IMR-90 (cell line): Measurements from ENCODE around the gene DUSP28. TPM values are rescaled to one million over a fixed set of nuclear protein-coding genes. Genes with fewer than 3 reads are reported as not detected.

Experiments used
- ATAC-seq: fragments of 200-7000 bp; cut with Tn5 transposase; 2 replicates; pipeline ENCODE4 v1.9.1; 2020; ENCODE audit warnings: low read depth, mild to moderate bottlenecking, moderate library complexity
- BruUV-seq: library from RNA; stranded (reverse); fragments of 400-500 nt; replicated peaks from 2 replicates; lab custom pipeline; 2021; lab: Mats Ljungman, UMichigan
- CTCF ChIA-PET: fragments of 300-600 bp; formaldehyde crosslinking; extraction: SDS; loops from one replicate; lab custom pipeline; 2021; ENCODE audit warnings: antibody characterized with exemption; lab: Yijun Ruan, JAX
- POLR2A ChIA-PET: fragments of 300-600 bp; sonication (Branson Sonifier 250); formaldehyde crosslinking; loops from one replicate; lab custom pipeline; 2022; ENCODE audit warnings: antibody characterized with exemption; ENCODE audit not compliant: unreplicated experiment; lab: Charles Lee
- DNase-seq: peaks from one replicate; pipeline ENCODE4 v3.0.0; 2013
- H2AFZ ChIP-seq: replicated peaks from 2 replicates; pipeline ENCODE3; 2013; ENCODE audit warnings: low read length, mild to moderate bottlenecking; ENCODE audit not compliant: poor library complexity
- H2AK5ac ChIP-seq: 2 replicates; pipeline ENCODE4 v1.6.1; 2013; ENCODE audit warnings: low read depth, low read length, inconsistent platforms
- H2AK9ac ChIP-seq: replicated peaks from 2 replicates; pipeline ENCODE3; 2013; ENCODE audit warnings: mild to moderate bottlenecking, low read depth, low read length, moderate library complexity; ENCODE audit not compliant: poor library complexity
- H2BK120ac ChIP-seq: 2 replicates; pipeline ENCODE4 v1.6.1; 2013; ENCODE audit warnings: low read depth, low read length, inconsistent platforms
- H2BK15ac ChIP-seq: 3 replicates; pipeline ENCODE4 v1.6.1; 2013; ENCODE audit warnings: low read depth, low read length, inconsistent platforms
- H2BK20ac ChIP-seq: 2 replicates; pipeline ENCODE4 v1.6.1; 2013; ENCODE audit warnings: low read depth, mild to moderate bottlenecking, inconsistent platforms, low read length, moderate library complexity
- H2BK5ac ChIP-seq: 2 replicates; pipeline ENCODE4 v1.6.1; 2013; ENCODE audit warnings: mild to moderate bottlenecking, low read depth, low read length, inconsistent platforms; ENCODE audit not compliant: poor library complexity, severe bottlenecking
- H3K14ac ChIP-seq: replicated peaks from 2 replicates; pipeline ENCODE4 v1.6.1; 2013; ENCODE audit warnings: low read depth, low read length, inconsistent platforms
- H3K18ac ChIP-seq: 2 replicates; pipeline ENCODE4 v1.6.1; 2013; ENCODE audit warnings: low read depth, low read length, control low read depth
- H3K23ac ChIP-seq: 2 replicates; pipeline ENCODE4 v1.6.1; 2013; ENCODE audit warnings: low read depth, low read length, inconsistent platforms
- H3K27ac ChIP-seq: 2 replicates; pipeline ENCODE4 v1.5.1; 2013; ENCODE audit warnings: mild to moderate bottlenecking, control low read depth, low read length; ENCODE audit not compliant: insufficient read depth
- H3K27me3 ChIP-seq: 2 replicates; pipeline ENCODE4 v1.6.1; 2013; ENCODE audit warnings: low read length; ENCODE audit not compliant: control insufficient read depth, insufficient read depth
- H3K36me3 ChIP-seq: 2 replicates; pipeline ENCODE4 v1.6.1; 2013; ENCODE audit warnings: low read length, mixed read lengths; ENCODE audit not compliant: control insufficient read depth, insufficient read depth
- H3K4ac ChIP-seq: 2 replicates; pipeline ENCODE4 v1.6.1; 2013; ENCODE audit warnings: low read depth, low read length, inconsistent platforms
- H3K4me1 ChIP-seq: 2 replicates; pipeline ENCODE4 v1.6.1; 2013; ENCODE audit warnings: low read length, mixed read lengths; ENCODE audit not compliant: control insufficient read depth, insufficient read depth
- H3K4me2 ChIP-seq: 2 replicates; pipeline ENCODE4 v1.6.1; 2013; ENCODE audit warnings: low read depth, mild to moderate bottlenecking, control low read depth, low read length, moderate library complexity
- H3K4me3 ChIP-seq: 2 replicates; pipeline ENCODE4 v1.5.1; 2013; ENCODE audit warnings: low read depth, mild to moderate bottlenecking, control low read depth, low read length, moderate library complexity; ENCODE audit not compliant: insufficient read depth
- H3K56ac ChIP-seq: 2 replicates; pipeline ENCODE4 v1.6.1; 2013; ENCODE audit warnings: low read length, inconsistent platforms; ENCODE audit not compliant: insufficient read depth; ENCODE audit errors: extremely low read depth
- H3K79me1 ChIP-seq, 2 experiments: 2 replicates each; pipeline ENCODE4 v1.6.1; 2013; ENCODE audit warnings: low read length in 2 of 2, inconsistent platforms in 1 of 2, low read depth in 1 of 2
- H3K9ac ChIP-seq: 2 replicates; pipeline ENCODE4 v1.6.1; 2013; ENCODE audit warnings: low read depth, low read length, control low read depth
- H3K9me1 ChIP-seq: 2 replicates; pipeline ENCODE4 v1.6.1; 2013; ENCODE audit warnings: low read length, inconsistent platforms; ENCODE audit not compliant: insufficient read depth
- H3K9me3 ChIP-seq: 2 replicates; pipeline ENCODE4 v1.6.1; 2013; ENCODE audit warnings: low read length; ENCODE audit not compliant: control insufficient read depth, insufficient read depth
- H4K20me1 ChIP-seq: 2 replicates; pipeline ENCODE4 v1.6.1; 2013; ENCODE audit warnings: low read length, inconsistent platforms; ENCODE audit not compliant: insufficient read depth
- H4K5ac ChIP-seq: 2 replicates; pipeline ENCODE4 v1.6.1; 2013; ENCODE audit warnings: mild to moderate bottlenecking, low read depth, low read length, control low read depth
- H4K8ac ChIP-seq, 2 experiments: 2 replicates each; pipeline ENCODE4 v1.6.1; 2013; ENCODE audit warnings: low read depth in 2 of 2, low read length in 2 of 2, control low read depth in 1 of 2, inconsistent platforms in 1 of 2
- H4K91ac ChIP-seq: 2 replicates; pipeline ENCODE4 v1.6.1; 2013; ENCODE audit warnings: low read depth, low read length, inconsistent platforms; ENCODE audit not compliant: insufficient read depth
- BHLHE40 ChIP-seq: fragments of 150-350 bp; IDR thresholded peaks from 2 replicates; pipeline ENCODE4 v1.6.1; 2016; ENCODE audit warnings: mild to moderate bottlenecking, low read depth, low read length
- CEBPB ChIP-seq: IDR thresholded peaks from 2 replicates; pipeline ENCODE4 v1.6.1; 2012; ENCODE audit warnings: low read depth, low read length, improper control_type of control experiment
- CHD1 ChIP-seq: IDR thresholded peaks from 2 replicates; pipeline ENCODE4 v1.6.1; 2012; ENCODE audit warnings: low read depth, low read length, improper control_type of control experiment
- ELK1 ChIP-seq: fragments of 150-350 bp; IDR thresholded peaks from 2 replicates; pipeline ENCODE4 v1.6.1; 2016; ENCODE audit warnings: low read depth, mild to moderate bottlenecking, low read length, moderate library complexity, borderline replicate concordance
- FOS ChIP-seq: fragments of 150-350 bp; IDR thresholded peaks from 2 replicates; pipeline ENCODE4 v1.6.1; 2016; ENCODE audit warnings: low read depth, low read length
- MAFK ChIP-seq: IDR thresholded peaks from 2 replicates; pipeline ENCODE4 v1.6.1; 2012; ENCODE audit warnings: low read depth, low read length, improper control_type of control experiment
- MAZ ChIP-seq: IDR thresholded peaks from 2 replicates; pipeline ENCODE4 v1.6.1; 2012; ENCODE audit warnings: low read depth, mild to moderate bottlenecking, low read length, improper control_type of control experiment, moderate library complexity, borderline replicate concordance
- MXI1 ChIP-seq: IDR thresholded peaks from 2 replicates; pipeline ENCODE4 v1.6.1; 2012; ENCODE audit warnings: low read depth, mild to moderate bottlenecking, low read length, moderate library complexity, borderline replicate concordance
- NFE2L2 ChIP-seq: fragments of 150-350 bp; IDR thresholded peaks from 2 replicates; pipeline ENCODE4 v1.6.1; 2016; ENCODE audit warnings: low read depth, mild to moderate bottlenecking, low read length
- POLR2A ChIP-seq: IDR thresholded peaks from 2 replicates; pipeline ENCODE4 v1.6.1; 2012; ENCODE audit warnings: mild to moderate bottlenecking, low read depth, low read length
- RAD21 ChIP-seq: IDR thresholded peaks from 2 replicates; pipeline ENCODE4 v1.6.1; 2012; ENCODE audit warnings: low read length, improper control_type of control experiment
- RCOR1 ChIP-seq: IDR thresholded peaks from 2 replicates; pipeline ENCODE4 v1.6.1; 2012; ENCODE audit warnings: mild to moderate bottlenecking, low read length, improper control_type of control experiment; ENCODE audit not compliant: insufficient replicate concordance
- RFX5 ChIP-seq: IDR thresholded peaks from 2 replicates; pipeline ENCODE4 v1.8.0; 2012; ENCODE audit warnings: low read depth, mild to moderate bottlenecking, low read length, moderate library complexity
- SMC3 ChIP-seq: fragments of 150-350 bp; IDR thresholded peaks from 2 replicates; pipeline ENCODE4 v1.6.1; 2016; ENCODE audit warnings: low read depth, mild to moderate bottlenecking, antibody characterized with exemption, low read length, moderate library complexity
- WGBS, 2 experiments: methylation state at CpG; one replicate each; pipeline versions ENCODE4 v1.1.5 to v1.1.7; 2013; ENCODE audit warnings: missing lambda C conversion rate in 2 of 2; ENCODE audit not compliant: insufficient read length in 1 of 2; ENCODE audit errors: extremely low coverage in 2 of 2; 5-methylcytosine and 5-hydroxymethylcytosine counted together
- dilution Hi-C: fragments of 300-500 bp; cut with HindIII; formaldehyde crosslinking; loops from one replicate; pipeline ENCODE4 v1.14.3; 2018; ENCODE audit warnings: low sequenced_read_pairs; ENCODE audit not compliant: unreplicated experiment
- in situ Hi-C: fragments of 300-500 bp; cut with MboI; formaldehyde crosslinking; loops from 3 replicates; pipeline ENCODE4 v1.14.3; 2019; ENCODE audit warnings: low sequenced_read_pairs, inconsistent platforms, mixed read lengths
- intact Hi-C: fragments of 100-400 bp; cut with micrococcal nuclease; formaldehyde crosslinking; loops from 2 replicates; pipeline ENCODE4 v1.10.0; 2022
- polyA plus RNA-seq, 3 experiments: library from polyadenylated mRNA; depleted of rRNA; stranded (reverse); fragments of >200 nt; gene quantifications; 2 replicates each; pipeline ENCODE4 v1.2.3, GENCODE V29; 2012; ENCODE audit warnings: low replicate concordance in 1 of 3
- total RNA-seq: library from RNA; depleted of rRNA; stranded (reverse); fragments of >200 nt; gene quantifications from 2 replicates; pipeline ENCODE4 v1.2.3, GENCODE V29; 2012
- TF ChIP-seq, protein P1 (sequence below): conservative IDR thresholded peaks from 2 replicates; pipeline ENCODE4 v1.5.1; 2012; ENCODE audit warnings: mild to moderate bottlenecking, low read depth, low read length, improper control_type of control experiment
- TF ChIP-seq, protein P2 (sequence below): fragments of 150-350 bp; IDR thresholded peaks from 2 replicates; pipeline ENCODE4 v1.6.1; 2017; ENCODE audit warnings: mild to moderate bottlenecking, antibody characterized with exemption, low read length, low read depth

Gene DUSP28
- total and polyA plus RNA-seq, 2 of the 4 experiments (the other 2 are of a cell fraction) = 1.1 to 3.3 TPM

GRCh38 chr2:240518981-240519380, 41.2 kb upstream of the DUSP28 start:
- Histone ChIP-seq H2BK5ac (no peak overlapping the region), H3K4me1 (peaks cover 1% of the 10 kb centered on the region; the same call in 1 of the 2 replicates), H2AK9ac (no peak overlapping the region), H3K9ac (no peak overlapping the region), H4K5ac (no peak overlapping the region), H3K4ac (no peak overlapping the region), H4K91ac (no peak overlapping the region), H2AK5ac (no peak overlapping the region), H3K18ac (no peak overlapping the region), H4K20me1 (no peaks in the 10 kb centered on the region), H3K4me2 (no peak overlapping the region; the same call in 1 of the 2 replicates), H3K27ac (no peak overlapping the region), H2BK20ac (no peak overlapping the region), H3K4me3 (no peak overlapping the region), H2AFZ (no peak overlapping the region), H3K9me3 (peaks cover 4% of the 10 kb centered on the region), H2BK120ac (no peak overlapping the region), H3K23ac (no peak overlapping the region), H3K79me1 (no peaks in the 10 kb centered on the region), H3K36me3 (peaks cover 7% of the 10 kb centered on the region; the same call in 1 of the 2 replicates), H3K14ac (no peak overlapping the region), H2BK15ac (no peak overlapping the region), H4K8ac (no peak overlapping the region), H3K27me3 (no peaks in the 10 kb centered on the region), H3K9me1 (no peaks in the 10 kb centered on the region; the same call in 1 of the 2 replicates), H3K56ac (no peak overlapping the region)
- ATAC-seq = no peak
- in situ Hi-C loops = loop anchor here (5.0 kb wide), 1 partner anchor 188 kb away; no protein-coding TSS in a partner anchor
- DNase-seq = no peak
- no TSS peak for BruUV-seq
- dilution Hi-C loops = no loop called here
- intact Hi-C loops = no loop called here
- 75% methylated on average over 2 of the region's 5 CpGs; no CpG with 5 or more reads in 1 of the 2 experiments for WGBS, 2 experiments
- TF ChIP-seq MAFK (no peak), FOS (no peak), CEBPB (no peak), BHLHE40 (no peak), MAZ (no peak), SMC3 (no peak), NFE2L2 (no peak), RFX5 (no peak), CHD1 (no peak), MXI1 (no peak), RCOR1 (no peak), RAD21 (no peak), ELK1 (no peak), POLR2A (no peak)
- TF ChIP-seq, protein P1, sequence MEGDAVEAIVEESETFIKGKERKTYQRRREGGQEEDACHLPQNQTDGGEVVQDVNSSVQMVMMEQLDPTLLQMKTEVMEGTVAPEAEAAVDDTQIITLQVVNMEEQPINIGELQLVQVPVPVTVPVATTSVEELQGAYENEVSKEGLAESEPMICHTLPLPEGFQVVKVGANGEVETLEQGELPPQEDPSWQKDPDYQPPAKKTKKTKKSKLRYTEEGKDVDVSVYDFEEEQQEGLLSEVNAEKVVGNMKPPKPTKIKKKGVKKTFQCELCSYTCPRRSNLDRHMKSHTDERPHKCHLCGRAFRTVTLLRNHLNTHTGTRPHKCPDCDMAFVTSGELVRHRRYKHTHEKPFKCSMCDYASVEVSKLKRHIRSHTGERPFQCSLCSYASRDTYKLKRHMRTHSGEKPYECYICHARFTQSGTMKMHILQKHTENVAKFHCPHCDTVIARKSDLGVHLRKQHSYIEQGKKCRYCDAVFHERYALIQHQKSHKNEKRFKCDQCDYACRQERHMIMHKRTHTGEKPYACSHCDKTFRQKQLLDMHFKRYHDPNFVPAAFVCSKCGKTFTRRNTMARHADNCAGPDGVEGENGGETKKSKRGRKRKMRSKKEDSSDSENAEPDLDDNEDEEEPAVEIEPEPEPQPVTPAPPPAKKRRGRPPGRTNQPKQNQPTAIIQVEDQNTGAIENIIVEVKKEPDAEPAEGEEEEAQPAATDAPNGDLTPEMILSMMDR = no peak
- TF ChIP-seq, protein P2, sequence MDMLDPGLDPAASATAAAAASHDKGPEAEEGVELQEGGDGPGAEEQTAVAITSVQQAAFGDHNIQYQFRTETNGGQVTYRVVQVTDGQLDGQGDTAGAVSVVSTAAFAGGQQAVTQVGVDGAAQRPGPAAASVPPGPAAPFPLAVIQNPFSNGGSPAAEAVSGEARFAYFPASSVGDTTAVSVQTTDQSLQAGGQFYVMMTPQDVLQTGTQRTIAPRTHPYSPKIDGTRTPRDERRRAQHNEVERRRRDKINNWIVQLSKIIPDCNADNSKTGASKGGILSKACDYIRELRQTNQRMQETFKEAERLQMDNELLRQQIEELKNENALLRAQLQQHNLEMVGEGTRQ = no peak
- ChIA-PET POLR2A (no interaction called here), CTCF (no interaction called here)
